ENCODE results near the gene ACO2.
"Not testable (repeated sequence)": the region's sequence is repeated elsewhere in the genome, so short reads cannot be mapped to it uniquely, and the experiment has no call there.

- not testable (repeated sequence) for TF ChIP-seq CTCF, POLR2A, POLR2AphosphoS5, EP300 (IDR thresholded peaks at IDR 0.05)
These were observed 34.4 kb upstream of the ACO2 start for GRCh38 chr22:41434361-41435003.

All from upper lobe of left lung (tissue), 4 donors.